ENCODE data around the gene DUSP10. TPM values are rescaled to one million over a fixed set of nuclear protein-coding genes. Genes with fewer than 3 reads are reported as not detected.

Gene DUSP10
- total RNA-seq, 6 experiments from 2014 or later: 30.5 to 48.9 (median 43.8) TPM

DNA sequence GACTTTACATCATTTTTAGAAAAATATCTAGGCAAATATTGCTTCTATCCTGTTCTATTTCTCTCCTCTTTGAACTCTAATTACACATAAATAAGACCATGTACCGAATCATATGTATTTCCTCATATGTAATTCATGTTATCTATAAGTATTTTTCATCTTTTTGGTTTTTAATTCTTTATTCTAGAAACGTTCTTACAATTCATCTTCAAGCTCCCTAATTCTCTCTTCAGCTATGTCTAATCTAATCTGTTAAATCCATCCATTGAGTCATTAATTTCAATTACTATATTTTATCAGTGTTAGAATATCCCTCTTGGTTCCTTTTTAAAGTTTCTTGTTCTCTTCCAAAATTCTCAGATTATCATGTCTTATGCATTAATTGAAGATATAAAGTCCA, 61.8 kb downstream of the DUSP10 start:
- no peak overlapping the region for H3K27ac Mint-ChIP-seq
- peaks cover 9% of the 10 kb centered on the region for H3K36me3 Mint-ChIP-seq (ENCODE audit: low read depth)
- no peak for DNase-seq
- H3K4me3 Mint-ChIP-seq: no peak overlapping the region
- H3K4me1 Mint-ChIP-seq (ENCODE audit: low read depth): peaks cover 24% of the 10 kb centered on the region
- H3K9me3 Mint-ChIP-seq: peaks cover 9% of the 10 kb centered on the region
- H3K27me3 Mint-ChIP-seq (ENCODE audit: insufficient read depth): no peaks in the 10 kb centered on the region
- no peak for TF ChIP-seq CTCF (IDR thresholded peaks at IDR 0.05)

- no peak overlapping the region for H3K27ac Mint-ChIP-seq
- TF ChIP-seq CTCF (IDR thresholded peaks at IDR 0.05): no peak
- peaks cover 9% of the 10 kb centered on the region for H3K9me3 Mint-ChIP-seq
- no peaks in the 10 kb centered on the region for H3K27me3 Mint-ChIP-seq (ENCODE audit: insufficient read depth)
- no peak for DNase-seq
- peaks cover 9% of the 10 kb centered on the region for H3K36me3 Mint-ChIP-seq (ENCODE audit: low read depth)
- peaks cover 28% of the 10 kb centered on the region for H3K4me1 Mint-ChIP-seq (ENCODE audit: low read depth)
- no peak overlapping the region for H3K4me3 Mint-ChIP-seq
These were observed 63.9 kb downstream of the DUSP10 start for GRCh38 chr1:221678014-221678413.

GRCh38 chr1:221675880-221676800, 65.7 kb downstream of the DUSP10 start:
- peaks cover 9% of the 10 kb centered on the region for H3K9me3 Mint-ChIP-seq
- peaks cover 40% of the 10 kb centered on the region for H3K4me1 Mint-ChIP-seq (ENCODE audit: low read depth)
- no peak overlapping the region for H3K4me3 Mint-ChIP-seq
- peaks cover 9% of the 10 kb centered on the region for H3K36me3 Mint-ChIP-seq (ENCODE audit: low read depth)
- no peak overlapping the region for H3K27ac Mint-ChIP-seq
- H3K27me3 Mint-ChIP-seq (ENCODE audit: insufficient read depth): no peaks in the 10 kb centered on the region
- DNase-seq: no peak
- no peak for TF ChIP-seq CTCF (IDR thresholded peaks at IDR 0.05)

DNA sequence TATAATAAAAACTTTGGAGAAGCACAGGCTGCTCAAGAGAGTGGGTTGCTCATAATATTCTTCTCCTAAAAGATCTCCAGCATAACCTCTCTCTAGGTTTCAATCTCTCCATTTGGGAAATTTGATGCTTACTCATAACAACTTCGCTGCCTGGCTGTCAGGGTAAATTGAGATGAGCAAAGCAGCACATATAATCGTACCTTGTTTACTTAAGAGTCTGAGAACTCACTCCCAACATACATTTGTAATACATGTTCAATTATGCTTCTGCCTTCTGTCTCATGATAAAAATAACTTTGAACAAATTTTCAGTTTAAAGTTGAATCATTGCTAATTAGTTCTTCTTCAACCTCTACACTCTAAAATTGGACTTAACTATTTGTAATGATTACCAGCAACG, 68.9 kb downstream of the DUSP10 start:
- H3K4me3 Mint-ChIP-seq: no peak overlapping the region
- TF ChIP-seq CTCF (IDR thresholded peaks at IDR 0.05): no peak

DNA sequence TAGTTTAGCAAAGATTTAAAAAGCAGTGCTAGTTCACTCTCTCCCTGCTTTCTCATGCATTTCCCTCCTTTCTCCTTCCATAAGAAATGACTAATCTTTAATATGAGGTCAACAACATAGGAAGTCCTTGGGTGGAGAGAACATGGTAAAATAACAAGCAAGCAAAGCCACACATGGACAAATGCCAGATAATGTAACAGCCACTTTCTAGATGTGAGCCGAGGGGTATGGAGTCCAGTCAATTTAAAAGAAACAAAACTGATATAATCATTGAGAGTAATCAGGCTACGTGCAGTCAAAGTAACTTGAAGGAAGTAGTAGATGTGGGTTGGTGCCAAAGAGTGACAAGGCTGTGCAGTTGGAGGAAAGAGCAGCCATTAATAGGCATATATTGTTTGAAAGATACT, 69.6 kb downstream of the DUSP10 start:
- DNase-seq: peak; percentile 15

More for the DNA sequence above, 68.9 kb downstream of the DUSP10 start:
- no peak for DNase-seq
- H3K9me3 Mint-ChIP-seq: no peaks in the 10 kb centered on the region
- no peaks in the 10 kb centered on the region for H3K36me3 Mint-ChIP-seq (ENCODE audit: low read depth)
- H3K27me3 Mint-ChIP-seq (ENCODE audit: insufficient read depth): no peaks in the 10 kb centered on the region
- H3K4me1 Mint-ChIP-seq (ENCODE audit: low read depth): peaks cover 53% of the 10 kb centered on the region
- H3K27ac Mint-ChIP-seq: no peak overlapping the region

More for the DNA sequence above, 69.6 kb downstream of the DUSP10 start:
- Mint-ChIP-seq H3K4me1 (ENCODE audit: low read depth) (peaks cover 59% of the 10 kb centered on the region), H3K27me3 (ENCODE audit: insufficient read depth) (no peaks in the 10 kb centered on the region), H3K36me3 (ENCODE audit: low read depth) (no peaks in the 10 kb centered on the region), H3K4me3 (no peak overlapping the region), H3K27ac (no peak overlapping the region), H3K9me3 (no peaks in the 10 kb centered on the region)
- TF ChIP-seq CTCF (IDR thresholded peaks at IDR 0.05): no peak
